ENCODE data around the gene ZFY. TPM values are rescaled to one million over a fixed set of nuclear protein-coding genes. Genes with fewer than 3 reads are reported as not detected.

ZFY gene
- total and polyA plus RNA-seq, 2 donors (not counting 1 experiment from before 2014, with no cell fraction given), result 30.2 TPM; not detected in 1

- Histone ChIP-seq H3K4me2 (replicated peaks; ENCODE audit: low read depth, low read length, poor library complexity, severe bottlenecking) (no peak overlapping the region), H3K27ac (ENCODE audit: low read length in 2 of 2) (no peak overlapping the region), H3K27me3 (replicated peaks in 1 of 4; ENCODE audit: control extremely low read depth in 1 of 4, control insufficient read depth in 3 of 4, insufficient read depth in 4 of 4, low read length in 3 of 4) (no peaks in the 10 kb centered on the region), H3K79me2 (ENCODE audit: control insufficient read depth, insufficient read depth, low read length) (no peaks in the 10 kb centered on the region), H3K9me3 (ENCODE audit: control extremely low read depth in 1 of 3, control insufficient read depth in 2 of 3, insufficient read depth in 1 of 3, low read length in 2 of 3) (no peaks in the 10 kb centered on the region), H4K20me1 (ENCODE audit: control insufficient read depth, insufficient read depth, low read length, poor library complexity, severe bottlenecking) (no peaks in the 10 kb centered on the region), H3K36me3 (replicated peaks in 1 of 2; ENCODE audit: control extremely low read depth in 1 of 2, control insufficient read depth in 1 of 2, extremely low read depth in 1 of 2, insufficient read depth in 2 of 2, low read length in 1 of 2) (no peaks in the 10 kb centered on the region), H3K4me3 (ENCODE audit: control extremely low read depth in 1 of 5, extremely low read depth in 1 of 5, insufficient read depth in 1 of 5, low read depth in 2 of 5, low read length in 4 of 5) (no peak overlapping the region), H2AFZ (ENCODE audit: insufficient read depth, low read depth, low read length, poor library complexity, severe bottlenecking) (no peak overlapping the region), H3K4me1 (ENCODE audit: control insufficient read depth in 2 of 2, insufficient read depth in 2 of 2, low read length in 2 of 2) (no peaks in the 10 kb centered on the region), H3K9ac (ENCODE audit: low read length) (no peak overlapping the region)
- no peak overlapping the region for H3K27ac Mint-ChIP-seq
- ATAC-seq (ENCODE audit: low read depth) (no peak), DNase-seq (no peak)
- TF ChIP-seq EZH2 (IDR thresholded peaks at IDR 0.05; ENCODE audit: borderline replicate concordance, insufficient read depth, low read depth, low read length, poor library complexity, severe bottlenecking), result no peak
- no peak for TF ChIP-seq CTCF (IDR thresholded peaks at IDR 0.05)
- H3K4me3 Mint-ChIP-seq, result no peak overlapping the region
- 83% methylated on average over 2 of the region's 3 CpGs for WGBS (ENCODE audit: insufficient coverage)
- intact Hi-C loops (cut with micrococcal nuclease), result no loop called here
- POLR2A ChIA-PET, result no interaction called here
- peaks cover 5% of the 10 kb centered on the region for H3K4me1 Mint-ChIP-seq
- no peaks in the 10 kb centered on the region for H3K27me3 Mint-ChIP-seq
- peaks cover 2% of the 10 kb centered on the region for H3K9me3 Mint-ChIP-seq (ENCODE audit: insufficient read depth)
- CTCF ChIA-PET, result no interaction called here
Measured at GRCh38 chrY:2885880-2886279, 49.3 kb upstream of the ZFY start.

- Histone ChIP-seq H3K79me2 (ENCODE audit: control insufficient read depth, insufficient read depth, low read length) (no peaks in the 10 kb centered on the region), H2AFZ (ENCODE audit: insufficient read depth, low read depth, low read length, poor library complexity, severe bottlenecking) (no peak overlapping the region), H3K4me2 (replicated peaks; ENCODE audit: low read depth, low read length, poor library complexity, severe bottlenecking) (no peak overlapping the region), H3K4me3 (ENCODE audit: control extremely low read depth in 1 of 5, extremely low read depth in 1 of 5, insufficient read depth in 1 of 5, low read depth in 2 of 5, low read length in 4 of 5) (no peak overlapping the region), H4K20me1 (ENCODE audit: control insufficient read depth, insufficient read depth, low read length, poor library complexity, severe bottlenecking) (no peaks in the 10 kb centered on the region), H3K4me1 (ENCODE audit: control insufficient read depth in 2 of 2, insufficient read depth in 2 of 2, low read length in 2 of 2) (no peaks in the 10 kb centered on the region), H3K27me3 (replicated peaks in 1 of 4; ENCODE audit: control extremely low read depth in 1 of 4, control insufficient read depth in 3 of 4, insufficient read depth in 4 of 4, low read length in 3 of 4) (no peaks in the 10 kb centered on the region), H3K27ac (ENCODE audit: low read length in 2 of 2) (no peak overlapping the region), H3K36me3 (replicated peaks in 1 of 2; ENCODE audit: control extremely low read depth in 1 of 2, control insufficient read depth in 1 of 2, extremely low read depth in 1 of 2, insufficient read depth in 2 of 2, low read length in 1 of 2) (no peaks in the 10 kb centered on the region), H3K9ac (ENCODE audit: low read length) (no peak overlapping the region), H3K9me3 (ENCODE audit: control extremely low read depth in 1 of 3, control insufficient read depth in 2 of 3, insufficient read depth in 1 of 3, low read length in 2 of 3) (no peaks in the 10 kb centered on the region)
- H3K4me1 Mint-ChIP-seq, result peaks cover 5% of the 10 kb centered on the region
- H3K27ac Mint-ChIP-seq, result no peak overlapping the region
- CTCF ChIA-PET, result no interaction called here
- no peak overlapping the region for H3K4me3 Mint-ChIP-seq
- TF ChIP-seq EZH2 (IDR thresholded peaks at IDR 0.05; ENCODE audit: borderline replicate concordance, insufficient read depth, low read depth, low read length, poor library complexity, severe bottlenecking) (no peak), CTCF (IDR thresholded peaks at IDR 0.05) (no peak)
- ATAC-seq (ENCODE audit: low read depth), result no peak
- H3K27me3 Mint-ChIP-seq, result no peaks in the 10 kb centered on the region
- no peak for DNase-seq
- POLR2A ChIA-PET, result no interaction called here
- intact Hi-C loops (cut with micrococcal nuclease), result no loop called here
- no peaks in the 10 kb centered on the region for H3K9me3 Mint-ChIP-seq (ENCODE audit: insufficient read depth)
- WGBS (ENCODE audit: insufficient coverage), result 67% methylated on average over 1 of the region's 5 CpGs
Measured at GRCh38 chrY:2887386-2887785, 47.8 kb upstream of the ZFY start.

Measured in B cell (primary cell).